DND-41 (cell line): Measurements from ENCODE around the gene PI4KA.
"Not testable (repeated sequence)": the region's sequence is repeated elsewhere in the genome, so short reads cannot be mapped to it uniquely, and the experiment has no call there.

Experiments used
- ATAC-seq: fragments of 200-7000 bp; cut with Tn5 transposase; 3 replicates; pipeline ENCODE4 v1.9.1; 2021; ENCODE audit warnings: low read depth; ENCODE audit not compliant: insufficient read depth
- DNase-seq: peaks from one replicate; pipeline ENCODE4 v3.0.0-alpha.2; 2020
- H2AFZ ChIP-seq: 2 replicates; pipeline ENCODE4 v1.6.0; 2012; ENCODE audit warnings: low read depth, low read length
- H3K27ac ChIP-seq: 2 replicates; pipeline ENCODE4 v1.5.1; 2012; ENCODE audit warnings: low read length, inconsistent platforms
- H3K27me3 ChIP-seq: fragments of 200-600 bp; sonication (generic); 2 replicates; pipeline ENCODE4 v1.6.0; 2012; ENCODE audit warnings: low read length, mild to moderate bottlenecking, inconsistent platforms; ENCODE audit not compliant: insufficient read depth, poor library complexity
- H3K36me3 ChIP-seq: 2 replicates; pipeline ENCODE4 v1.5.1; 2012; ENCODE audit warnings: low read length, inconsistent platforms; ENCODE audit not compliant: insufficient read depth
- H3K4me1 ChIP-seq: 2 replicates; pipeline ENCODE4 v1.5.1; 2012; ENCODE audit warnings: mild to moderate bottlenecking, low read length; ENCODE audit not compliant: insufficient read depth
- H3K4me2 ChIP-seq: 2 replicates; pipeline ENCODE4 v1.6.0; 2012; ENCODE audit warnings: mild to moderate bottlenecking, moderate library complexity, low read length, inconsistent platforms; ENCODE audit not compliant: insufficient read depth
- H3K4me3 ChIP-seq, 2 experiments: fragments of 200-600 bp in 1 of 2; shearing (Covaris generic) in 1 of 2; 2 replicates each; pipeline ENCODE4 v1.5.1; 2012 to 2016; ENCODE audit warnings: inconsistent platforms in 2 of 2, low read length in 2 of 2, mild to moderate bottlenecking in 2 of 2, low read depth in 1 of 2, moderate library complexity in 1 of 2
- H3K79me2 ChIP-seq: 2 replicates; pipeline ENCODE4 v1.6.0; 2012; ENCODE audit warnings: low read length, inconsistent platforms; ENCODE audit not compliant: insufficient read depth
- H3K9ac ChIP-seq: 2 replicates; pipeline ENCODE4 v1.6.0; 2012; ENCODE audit warnings: low read depth, mild to moderate bottlenecking, inconsistent platforms, low read length, moderate library complexity
- H3K9me3 ChIP-seq: 2 replicates; pipeline ENCODE4 v1.5.1; 2012; ENCODE audit warnings: low read length, moderate library complexity, mild to moderate bottlenecking, inconsistent platforms; ENCODE audit not compliant: insufficient read depth, severe bottlenecking
- H4K20me1 ChIP-seq: 2 replicates; pipeline ENCODE4 v1.6.0; 2012; ENCODE audit warnings: low read length; ENCODE audit not compliant: insufficient read depth
- EZH2 ChIP-seq: IDR thresholded peaks from 3 replicates; pipeline ENCODE4 v1.6.1; 2012; ENCODE audit warnings: borderline replicate concordance, low read depth, mild to moderate bottlenecking, moderate library complexity, low read length, inconsistent platforms; ENCODE audit not compliant: severe bottlenecking
- TF ChIP-seq, protein P1 (sequence below): IDR thresholded peaks from 2 replicates; pipeline ENCODE4 v1.5.1; 2012; ENCODE audit warnings: borderline replicate concordance, low read length, moderate library complexity, mild to moderate bottlenecking; ENCODE audit not compliant: poor library complexity, severe bottlenecking; ENCODE audit errors: extremely low read depth

The PI4KA gene

DNA sequence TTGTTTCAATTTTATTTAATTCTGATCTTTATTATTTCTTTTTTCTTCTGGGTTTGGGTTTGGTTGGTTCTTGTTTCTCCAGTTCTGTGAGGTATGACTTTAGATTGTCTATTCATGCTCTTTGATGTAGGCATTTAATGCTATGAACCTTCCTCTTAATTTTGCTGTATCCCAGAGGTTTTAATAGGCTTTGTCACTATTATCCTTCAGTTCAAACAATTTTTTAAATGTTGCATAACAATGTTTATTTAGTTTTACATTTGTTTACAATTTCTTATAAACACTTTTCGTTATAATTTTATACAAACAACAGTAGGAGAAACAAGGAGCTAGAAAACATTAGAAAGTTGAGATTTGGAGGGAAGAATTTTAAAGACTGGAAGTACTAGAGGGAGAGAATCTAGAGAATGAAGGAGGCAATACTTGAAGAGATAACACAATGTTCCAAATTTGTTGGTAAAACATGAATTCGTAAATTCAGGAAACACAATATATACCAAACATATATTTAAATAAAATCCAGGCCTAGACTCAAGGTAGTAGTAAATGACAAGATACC is 180.8 kb downstream of the PI4KA start:
- Histone ChIP-seq H3K79me2 (no peaks in the 10 kb centered on the region), H3K27ac (no peak overlapping the region), H3K27me3 (peaks cover 22% of the 10 kb centered on the region), H2AFZ (no peak overlapping the region), H3K4me1 (no peaks in the 10 kb centered on the region), H4K20me1 (no peaks in the 10 kb centered on the region), H3K36me3 (no peaks in the 10 kb centered on the region), H3K4me2 (no peak overlapping the region), H3K9ac (no peak overlapping the region), H3K4me3 (no peak overlapping the region), H3K9me3 (no peaks in the 10 kb centered on the region)
- DNase-seq (no peak), ATAC-seq (no peak)
- no peak for TF ChIP-seq EZH2
- TF ChIP-seq, protein P1, sequence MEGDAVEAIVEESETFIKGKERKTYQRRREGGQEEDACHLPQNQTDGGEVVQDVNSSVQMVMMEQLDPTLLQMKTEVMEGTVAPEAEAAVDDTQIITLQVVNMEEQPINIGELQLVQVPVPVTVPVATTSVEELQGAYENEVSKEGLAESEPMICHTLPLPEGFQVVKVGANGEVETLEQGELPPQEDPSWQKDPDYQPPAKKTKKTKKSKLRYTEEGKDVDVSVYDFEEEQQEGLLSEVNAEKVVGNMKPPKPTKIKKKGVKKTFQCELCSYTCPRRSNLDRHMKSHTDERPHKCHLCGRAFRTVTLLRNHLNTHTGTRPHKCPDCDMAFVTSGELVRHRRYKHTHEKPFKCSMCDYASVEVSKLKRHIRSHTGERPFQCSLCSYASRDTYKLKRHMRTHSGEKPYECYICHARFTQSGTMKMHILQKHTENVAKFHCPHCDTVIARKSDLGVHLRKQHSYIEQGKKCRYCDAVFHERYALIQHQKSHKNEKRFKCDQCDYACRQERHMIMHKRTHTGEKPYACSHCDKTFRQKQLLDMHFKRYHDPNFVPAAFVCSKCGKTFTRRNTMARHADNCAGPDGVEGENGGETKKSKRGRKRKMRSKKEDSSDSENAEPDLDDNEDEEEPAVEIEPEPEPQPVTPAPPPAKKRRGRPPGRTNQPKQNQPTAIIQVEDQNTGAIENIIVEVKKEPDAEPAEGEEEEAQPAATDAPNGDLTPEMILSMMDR = no peak

DNA sequence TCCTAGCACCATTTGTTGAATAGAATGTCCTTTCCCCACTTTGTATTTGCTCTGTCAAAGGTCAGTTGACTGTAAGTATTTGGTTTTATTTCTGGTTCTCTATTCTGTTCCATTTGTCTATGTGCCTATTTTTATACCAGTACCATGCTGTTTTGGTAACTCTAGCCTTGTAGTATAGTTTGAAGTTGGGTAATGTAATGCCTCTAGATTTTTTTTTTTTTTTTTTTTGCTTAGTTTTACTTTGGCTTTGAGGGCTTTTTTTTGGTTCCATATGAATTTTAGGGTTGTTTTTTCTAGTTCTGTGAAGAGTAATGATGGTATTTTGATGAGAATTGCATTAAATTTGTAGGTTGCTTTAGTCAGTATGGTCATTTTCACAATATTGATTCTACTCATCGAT is 183.0 kb downstream of the PI4KA start:
- not testable (repeated sequence) for H4K20me1 ChIP-seq, H3K4me3 ChIP-seq, H3K27ac ChIP-seq, H2AFZ ChIP-seq, H3K4me2 ChIP-seq, DNase-seq, H3K4me1 ChIP-seq, H3K36me3 ChIP-seq, H3K9me3 ChIP-seq, H3K79me2 ChIP-seq, ATAC-seq, H3K9ac ChIP-seq
- H3K27me3 ChIP-seq = peaks cover 22% of the 10 kb centered on the region

DNA sequence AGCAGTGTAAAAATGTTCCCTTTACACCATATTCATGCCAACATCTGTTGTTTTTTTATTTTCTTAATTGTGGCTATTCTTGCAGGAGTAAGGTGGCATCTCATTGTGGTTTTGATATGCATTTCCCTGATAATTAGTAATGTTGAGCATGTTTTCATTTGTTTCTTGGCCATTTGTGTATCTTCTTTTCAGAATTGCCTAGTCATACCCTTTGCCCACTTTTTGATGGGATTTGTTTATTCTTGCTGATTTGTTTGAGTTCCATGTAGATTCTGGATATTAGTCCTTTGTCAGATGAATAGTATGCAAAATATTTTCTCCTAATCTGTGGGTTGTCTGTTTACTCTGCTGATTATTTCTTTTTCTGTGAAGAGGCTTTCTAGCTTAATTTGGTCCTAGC is 183.6 kb downstream of the PI4KA start:
- Histone ChIP-seq H3K9me3 (no peaks in the 10 kb centered on the region), H3K4me2 (no peak overlapping the region), H3K27me3 (peaks cover 22% of the 10 kb centered on the region), H3K36me3 (no peaks in the 10 kb centered on the region), H4K20me1 (no peaks in the 10 kb centered on the region), H3K27ac (no peak overlapping the region), H3K9ac (no peak overlapping the region), H3K79me2 (no peaks in the 10 kb centered on the region), H3K4me3 (no peak overlapping the region), H2AFZ (no peak overlapping the region), H3K4me1 (no peaks in the 10 kb centered on the region)
- TF ChIP-seq, protein P1 = no peak
- TF ChIP-seq EZH2 = no peak
- ATAC-seq = no peak
- no peak for DNase-seq

DNA sequence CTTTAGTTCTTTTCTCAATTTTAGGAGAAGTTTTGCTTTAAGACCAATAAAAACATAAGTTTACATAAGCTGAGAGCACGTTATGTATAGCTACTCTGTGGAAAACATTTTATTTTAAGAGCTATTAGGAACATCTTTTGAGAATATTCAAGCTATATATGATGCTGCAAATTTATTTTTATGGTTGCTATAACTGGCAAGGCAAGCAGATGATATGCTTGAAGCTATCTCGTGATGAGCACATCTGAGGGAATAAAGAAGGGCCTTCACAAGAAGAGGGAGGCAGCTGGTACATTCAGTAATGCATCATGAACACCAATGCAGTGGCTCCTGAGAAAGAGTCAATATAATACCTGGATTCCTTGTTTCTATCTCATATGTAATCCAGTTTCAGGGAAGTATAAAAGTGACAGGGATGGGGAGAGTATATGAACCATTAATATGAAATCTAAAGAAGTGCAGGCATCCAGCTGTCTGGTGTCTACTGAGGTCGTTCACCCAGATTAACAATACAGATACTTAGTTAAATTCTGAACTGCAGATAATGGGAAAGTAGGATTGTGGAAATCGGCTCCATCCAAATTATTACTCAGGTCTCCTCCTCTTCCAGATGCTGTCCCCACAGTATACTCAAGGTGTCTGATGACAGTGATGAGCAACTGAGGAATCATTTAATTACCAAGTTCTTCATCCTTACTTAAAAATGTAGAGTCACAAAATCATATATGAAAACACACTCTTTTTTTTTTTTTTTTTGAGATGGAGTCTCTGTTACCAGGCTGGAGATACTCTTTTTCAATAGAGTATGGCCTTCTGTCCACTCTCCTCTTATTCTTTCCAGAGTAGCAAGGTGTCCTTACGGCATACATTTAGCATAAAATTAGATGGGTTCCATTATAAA is 185.1 kb downstream of the PI4KA start:
- no peaks in the 10 kb centered on the region for H4K20me1 ChIP-seq
- H3K27ac ChIP-seq = no peak overlapping the region
- ATAC-seq = no peak
- H3K4me1 ChIP-seq = no peaks in the 10 kb centered on the region
- no peaks in the 10 kb centered on the region for H3K9me3 ChIP-seq
- peaks cover 22% of the 10 kb centered on the region for H3K27me3 ChIP-seq
- H3K79me2 ChIP-seq = no peaks in the 10 kb centered on the region
- no peak for DNase-seq
- no peak for TF ChIP-seq EZH2
- TF ChIP-seq, protein P1 = no peak
- H3K36me3 ChIP-seq = no peaks in the 10 kb centered on the region
- no peak overlapping the region for H2AFZ ChIP-seq
- no peak overlapping the region for H3K9ac ChIP-seq
- no peak overlapping the region for H3K4me3 ChIP-seq
- H3K4me2 ChIP-seq = no peak overlapping the region
